HepG2 (cell line): ENCODE measurements around the gene GDF7. TPM values are rescaled to one million over a fixed set of nuclear protein-coding genes. Genes with fewer than 3 reads are reported as not detected.

Experiments
- ARID4A ChIP-seq: sonication (generic); formaldehyde crosslinking; IDR thresholded peaks from 2 replicates; pipeline ENCODE4 v1.5.0; 2020; ENCODE audit warnings: mild to moderate bottlenecking, missing genetic modification reagents, borderline replicate concordance
- BORCS8-MEF2B ChIP-seq: sonication (generic); formaldehyde crosslinking; IDR thresholded peaks from 2 replicates; pipeline ENCODE4 v1.8.0; 2022; ENCODE audit warnings: mild to moderate bottlenecking, missing genetic modification reagents
- CBX1 ChIP-seq: IDR thresholded peaks from one replicate; pipeline ENCODE4 v1.6.1; 2016; ENCODE audit warnings: antibody characterized with exemption, low read depth
- FOXO1 ChIP-seq: sonication (generic); formaldehyde crosslinking; IDR thresholded peaks from 2 replicates; pipeline ENCODE4 v1.4.0; 2020; ENCODE audit warnings: missing genetic modification reagents
- GRHL1 ChIP-seq: sonication (generic); formaldehyde crosslinking; conservative IDR thresholded peaks from 2 replicates; pipeline ENCODE4 v1.8.0; 2022; ENCODE audit warnings: missing genetic modification reagents
- IKZF5 ChIP-seq: IDR thresholded peaks from 2 replicates; pipeline ENCODE4 v1.6.1; 2018; ENCODE audit warnings: missing genetic modification reagents, mild to moderate bottlenecking, missing compliant biosample characterization
- SMAD1 ChIP-seq: sonication (generic); formaldehyde crosslinking; IDR thresholded peaks from 2 replicates; pipeline ENCODE4 v1.4.0; 2020; ENCODE audit warnings: missing genetic modification reagents, low read depth, mild to moderate bottlenecking, borderline replicate concordance
- ZBTB46 ChIP-seq: sonication (generic); formaldehyde crosslinking; IDR thresholded peaks from 2 replicates; pipeline ENCODE4 v1.4.0; 2020; ENCODE audit warnings: mild to moderate bottlenecking, missing genetic modification reagents, borderline replicate concordance
- ZKSCAN1 ChIP-seq: fragments of 150-350 bp; IDR thresholded peaks from 2 replicates; pipeline ENCODE4 v1.6.1; 2014; ENCODE audit warnings: low read length
- ZNF18 ChIP-seq: sonication (generic); formaldehyde crosslinking; IDR thresholded peaks from 2 replicates; pipeline ENCODE4 v1.8.0; 2022; ENCODE audit warnings: mild to moderate bottlenecking, missing genetic modification reagents; ENCODE audit not compliant: insufficient replicate concordance
- ZNF235 ChIP-seq: sonication (generic); formaldehyde crosslinking; IDR thresholded peaks from 2 replicates; pipeline ENCODE4 v1.8.1; 2023; ENCODE audit warnings: mild to moderate bottlenecking, missing genetic modification reagents, borderline replicate concordance
- ZNF441 ChIP-seq: sonication (generic); formaldehyde crosslinking; IDR thresholded peaks from 2 replicates; pipeline ENCODE4 v1.7.0; 2021; ENCODE audit warnings: missing genetic modification reagents, borderline replicate concordance
- ZNF598 ChIP-seq: sonication (generic); formaldehyde crosslinking; IDR thresholded peaks from 2 replicates; pipeline ENCODE4 v1.5.1; 2020; ENCODE audit warnings: mild to moderate bottlenecking, missing genetic modification reagents, borderline replicate concordance
- ZNF710 ChIP-seq: sonication (generic); formaldehyde crosslinking; IDR thresholded peaks from 2 replicates; pipeline ENCODE4 v1.5.0; 2020; ENCODE audit warnings: mild to moderate bottlenecking, missing genetic modification reagents, borderline replicate concordance
- polyA plus RNA-seq, 8 experiments: library from polyadenylated mRNA; depleted of rRNA in 3 of 8; stranded (reverse) in 7 of 8; unstranded in 1 of 8; fragments of >200 nt; fragmentation: Illumina TruSeq in 4 of 8; extraction: Trizol in 4 of 8; gene quantifications; 2 replicates each; pipeline versions ENCODE4 v1.2.1 to v1.2.3, GENCODE V29; 2011 to 2016; ENCODE audit warnings: low read depth in 4 of 8, missing spikeins in 1 of 8, mixed read lengths in 1 of 8; ENCODE audit not compliant: insufficient read depth in 1 of 8
- total RNA-seq, 5 experiments: library from RNA; depleted of rRNA; stranded (reverse); fragments of >200 nt; fragmentation: Illumina TruSeq; extraction: Trizol; gene quantifications; 2 replicates each; pipeline ENCODE4 v1.2.3, GENCODE V29; 2016; ENCODE audit warnings: low read depth in 1 of 5

The GDF7 gene
- total and polyA plus RNA-seq, 2 of the 13 experiments (the other 11 are each of a cell fraction or from before 2014, with no cell fraction given): 1.6 to 15.0 TPM

- TF ChIP-seq GRHL1 (no peak), FOXO1 (no peak), CBX1 (no peak), IKZF5 (CRISPR knock-in tag) (no peak), ZNF18 (CRISPR knock-in tag) (no peak), BORCS8-MEF2B (0 out of 2 replicates have a peak, but pooled peaks have one; percentile 3), ZBTB46 (CRISPR knock-in tag) (no peak), ZNF235 (CRISPR knock-in tag) (no peak), ZNF441 (CRISPR knock-in tag) (no peak; the same call in 1 of the 2 replicates), ZNF598 (CRISPR knock-in tag) (peak; percentile 31; the same call in 1 of the 2 replicates), ZKSCAN1 (no peak), ZNF710 (no peak), SMAD1 (CRISPR knock-in tag) (no peak), ARID4A (CRISPR knock-in tag) (no peak; the same call in 1 of the 2 replicates)
Measured at GRCh38 chr2:20665243-20666004, 1.5 kb upstream of the GDF7 start (continued).
